ENCODE results near the gene GABRB3. TPM values are rescaled to one million over a fixed set of nuclear protein-coding genes. Genes with fewer than 3 reads are reported as not detected.

GABRB3 gene
- polyA plus RNA-seq, 3 donors: not detected

DNA sequence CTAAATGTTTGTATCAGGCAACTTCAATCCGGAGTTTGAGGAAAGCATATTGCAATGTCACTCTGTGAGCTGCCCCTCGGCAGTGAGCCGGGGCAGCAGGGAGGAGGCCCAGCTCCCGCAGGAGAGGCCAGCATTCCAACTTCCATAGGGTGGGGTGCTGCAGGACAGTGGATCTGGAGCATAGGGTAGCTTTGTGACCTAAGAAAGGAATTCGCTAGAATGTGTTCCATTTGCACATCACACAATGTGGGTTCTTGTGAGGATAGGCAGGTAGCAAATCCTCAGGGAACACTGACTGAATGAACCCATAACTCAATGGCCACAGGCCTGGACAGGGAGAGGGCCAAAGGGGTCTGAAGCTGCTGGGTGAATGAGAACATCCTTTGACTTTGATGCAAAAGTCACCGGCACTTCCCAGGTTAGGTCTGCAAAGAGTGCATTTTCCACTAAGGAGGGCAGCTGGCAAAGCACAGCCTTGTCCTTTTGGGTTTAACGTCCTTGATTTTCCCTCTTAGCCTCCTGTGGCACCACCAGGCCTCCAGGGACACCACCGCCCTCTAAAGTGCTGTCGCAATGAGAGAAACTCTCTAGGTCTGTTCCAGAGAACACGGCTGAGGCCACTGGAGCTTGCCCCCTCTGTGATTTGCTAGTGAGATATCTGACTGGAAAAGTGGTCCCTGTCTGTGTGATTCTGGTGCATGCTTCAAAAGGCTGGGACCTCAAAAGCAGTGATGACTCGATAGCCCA is 36.2 kb downstream of the GABRB3 start:
- no peaks in the 10 kb centered on the region for H3K4me1 Mint-ChIP-seq
- Histone ChIP-seq H3K4me2 (replicated peaks; ENCODE audit: extremely low read depth, low read length, poor library complexity, severe bottlenecking) (no peak overlapping the region), H3K9me3 (replicated peaks in 1 of 2; ENCODE audit: control insufficient read depth in 1 of 2, insufficient read depth in 1 of 2, low read length in 2 of 2) (peaks cover 36 to 50% of the 10 kb centered on the region in 2 donors), H3K4me1 (ENCODE audit: control insufficient read depth in 1 of 2, insufficient read depth in 2 of 2, low read length in 2 of 2) (no peaks in the 10 kb centered on the region), H3K27ac (ENCODE audit: low read depth in 1 of 2, low read length in 2 of 2) (no peak overlapping the region), H3K79me2 (ENCODE audit: insufficient read depth, low read length) (no peaks in the 10 kb centered on the region), H4K20me1 (ENCODE audit: insufficient read depth, low read length) (no peaks in the 10 kb centered on the region), H3K27me3 (ENCODE audit: control insufficient read depth in 2 of 2, insufficient read depth in 2 of 2, low read length in 2 of 2) (no peaks in the 10 kb centered on the region), H3K36me3 (replicated peaks in 1 of 2; ENCODE audit: control insufficient read depth in 1 of 2, insufficient read depth in 2 of 2, low read length in 2 of 2) (no peaks in the 10 kb centered on the region), H2AFZ (ENCODE audit: insufficient read depth, low read depth, low read length, poor library complexity, severe bottlenecking) (no peak overlapping the region), H3K4me3 (replicated peaks in 1 of 3; ENCODE audit: low read depth in 2 of 3, low read length in 3 of 3) (no peak overlapping the region), H3K9ac (ENCODE audit: insufficient read depth, low read length, poor library complexity, severe bottlenecking) (no peak overlapping the region)
- 68% methylated on average over 6 of the region's 11 CpGs for WGBS (ENCODE audit: insufficient coverage)
- intact Hi-C loops (cut with micrococcal nuclease): no loop called here
- H3K27ac Mint-ChIP-seq: no peak overlapping the region
- peaks cover 8 to 50% (median 22%) of the 10 kb centered on the region in 7 donors for H3K9me3 Mint-ChIP-seq
- H3K4me3 Mint-ChIP-seq: no peak overlapping the region
- DNase-seq: no peak
- H3K27me3 Mint-ChIP-seq (ENCODE audit: low read depth in 3 of 3): no peaks in the 10 kb centered on the region
- H3K36me3 Mint-ChIP-seq: no peaks in the 10 kb centered on the region
- TF ChIP-seq, protein P1, sequence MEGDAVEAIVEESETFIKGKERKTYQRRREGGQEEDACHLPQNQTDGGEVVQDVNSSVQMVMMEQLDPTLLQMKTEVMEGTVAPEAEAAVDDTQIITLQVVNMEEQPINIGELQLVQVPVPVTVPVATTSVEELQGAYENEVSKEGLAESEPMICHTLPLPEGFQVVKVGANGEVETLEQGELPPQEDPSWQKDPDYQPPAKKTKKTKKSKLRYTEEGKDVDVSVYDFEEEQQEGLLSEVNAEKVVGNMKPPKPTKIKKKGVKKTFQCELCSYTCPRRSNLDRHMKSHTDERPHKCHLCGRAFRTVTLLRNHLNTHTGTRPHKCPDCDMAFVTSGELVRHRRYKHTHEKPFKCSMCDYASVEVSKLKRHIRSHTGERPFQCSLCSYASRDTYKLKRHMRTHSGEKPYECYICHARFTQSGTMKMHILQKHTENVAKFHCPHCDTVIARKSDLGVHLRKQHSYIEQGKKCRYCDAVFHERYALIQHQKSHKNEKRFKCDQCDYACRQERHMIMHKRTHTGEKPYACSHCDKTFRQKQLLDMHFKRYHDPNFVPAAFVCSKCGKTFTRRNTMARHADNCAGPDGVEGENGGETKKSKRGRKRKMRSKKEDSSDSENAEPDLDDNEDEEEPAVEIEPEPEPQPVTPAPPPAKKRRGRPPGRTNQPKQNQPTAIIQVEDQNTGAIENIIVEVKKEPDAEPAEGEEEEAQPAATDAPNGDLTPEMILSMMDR (IDR thresholded peaks at IDR 0.05): no peak

DNA sequence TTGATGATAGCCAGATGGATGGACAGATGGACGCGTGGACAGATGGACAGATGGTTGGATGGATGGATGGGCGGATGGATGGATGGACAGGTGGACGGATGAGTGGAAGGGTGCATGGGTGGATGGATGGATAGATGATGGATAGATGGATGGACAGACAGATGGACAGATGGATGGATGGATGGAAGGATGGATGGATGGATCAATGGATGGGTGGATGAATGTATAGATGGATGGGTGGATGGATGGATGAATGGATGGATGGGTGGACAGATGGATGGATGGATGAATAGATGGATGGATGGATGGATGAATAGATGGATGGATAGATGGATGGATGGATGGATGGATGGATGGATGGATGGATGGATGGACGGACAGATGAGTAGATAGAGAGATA is 40.9 kb downstream of the GABRB3 start:
- peaks cover 4 to 38% (median 18%) of the 10 kb centered on the region in 7 donors for H3K9me3 Mint-ChIP-seq
- no peak overlapping the region for H2AFZ ChIP-seq (ENCODE audit: insufficient read depth, low read depth, low read length, poor library complexity, severe bottlenecking)

More for the DNA sequence above, 40.9 kb downstream of the GABRB3 start:
- 100% methylated on average over 4 of the region's 5 CpGs for WGBS (ENCODE audit: insufficient coverage)
- intact Hi-C loops (cut with micrococcal nuclease): no loop called here
- Histone ChIP-seq H3K79me2 (ENCODE audit: insufficient read depth, low read length) (no peaks in the 10 kb centered on the region), H3K9me3 (replicated peaks in 1 of 2; ENCODE audit: control insufficient read depth in 1 of 2, insufficient read depth in 1 of 2, low read length in 2 of 2) (peaks cover 35 to 39% of the 10 kb centered on the region in 2 donors), H3K4me1 (ENCODE audit: control insufficient read depth in 1 of 2, insufficient read depth in 2 of 2, low read length in 2 of 2) (no peaks in the 10 kb centered on the region), H3K4me2 (replicated peaks; ENCODE audit: extremely low read depth, low read length, poor library complexity, severe bottlenecking) (no peak overlapping the region), H3K9ac (ENCODE audit: insufficient read depth, low read length, poor library complexity, severe bottlenecking) (no peak overlapping the region), H3K27ac (ENCODE audit: low read depth in 1 of 2, low read length in 2 of 2) (no peak overlapping the region), H4K20me1 (ENCODE audit: insufficient read depth, low read length) (no peaks in the 10 kb centered on the region), H3K36me3 (replicated peaks in 1 of 2; ENCODE audit: control insufficient read depth in 1 of 2, insufficient read depth in 2 of 2, low read length in 2 of 2) (no peaks in the 10 kb centered on the region), H3K4me3 (replicated peaks in 1 of 3; ENCODE audit: low read depth in 2 of 3, low read length in 3 of 3) (no peak overlapping the region), H3K27me3 (ENCODE audit: control insufficient read depth in 2 of 2, insufficient read depth in 2 of 2, low read length in 2 of 2) (no peaks in the 10 kb centered on the region)
- no peak for DNase-seq
- TF ChIP-seq, protein P1 (IDR thresholded peaks at IDR 0.05): no peak
- H3K4me3 Mint-ChIP-seq: no peak overlapping the region
- no peaks in the 10 kb centered on the region for H3K27me3 Mint-ChIP-seq (ENCODE audit: low read depth in 3 of 3)
- H3K4me1 Mint-ChIP-seq: no peaks in the 10 kb centered on the region
- H3K27ac Mint-ChIP-seq: no peak overlapping the region
- no peaks in the 10 kb centered on the region for H3K36me3 Mint-ChIP-seq

Data from CD14-positive monocyte (primary cell).